NCI-H345 (cell line): ENCODE measurements around the gene ENPP5.
"Not testable (repeated sequence)": the region's sequence is repeated elsewhere in the genome, so short reads cannot be mapped to it uniquely, and the experiment has no call there.

Experiments
- DNase-seq: peaks from one replicate; lab custom pipeline; 2025; lab: John Stamatoyannopoulos, UW

ENPP5 gene

DNA sequence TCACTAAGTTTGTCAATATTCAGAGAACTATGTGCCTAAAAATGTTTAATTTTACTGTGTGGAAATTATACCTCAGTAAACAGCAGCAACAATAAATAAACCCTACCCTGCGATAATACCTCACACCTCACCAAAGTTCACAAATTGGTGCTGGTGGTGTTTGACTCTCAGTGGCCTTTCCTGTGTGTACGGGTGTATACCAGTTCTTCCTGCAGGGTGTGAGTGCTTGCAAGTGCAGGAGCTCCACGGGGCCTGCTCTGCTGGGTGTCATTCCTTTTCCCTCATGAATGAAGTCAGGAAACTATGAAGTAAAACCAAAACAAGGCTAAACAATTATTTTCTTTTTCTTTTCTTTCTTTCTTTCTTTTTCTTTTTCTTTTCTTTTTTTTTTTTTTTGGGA is 4.1 kb upstream of the ENPP5 start:
- no peak for DNase-seq

DNA sequence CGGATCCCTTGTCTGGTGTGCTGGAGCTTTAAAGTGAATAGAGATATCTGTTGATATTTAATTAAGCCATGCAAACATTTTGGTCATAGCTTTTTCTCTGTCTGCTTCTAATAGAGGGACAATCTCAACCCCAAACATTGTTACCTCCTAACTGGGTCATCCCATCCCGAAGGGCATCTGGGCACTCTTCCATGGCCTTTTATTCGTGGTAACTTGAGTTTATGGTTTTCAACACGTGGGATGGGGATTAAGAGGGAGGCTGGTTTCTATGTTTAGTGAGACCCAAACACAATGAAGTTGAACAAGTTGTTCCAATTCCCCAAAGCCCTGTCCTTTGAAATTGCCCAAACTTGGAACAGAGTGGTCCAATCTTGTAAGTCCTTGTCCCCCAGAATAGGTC is 1.4 kb upstream of the ENPP5 start:
- DNase-seq: no peak

DNA sequence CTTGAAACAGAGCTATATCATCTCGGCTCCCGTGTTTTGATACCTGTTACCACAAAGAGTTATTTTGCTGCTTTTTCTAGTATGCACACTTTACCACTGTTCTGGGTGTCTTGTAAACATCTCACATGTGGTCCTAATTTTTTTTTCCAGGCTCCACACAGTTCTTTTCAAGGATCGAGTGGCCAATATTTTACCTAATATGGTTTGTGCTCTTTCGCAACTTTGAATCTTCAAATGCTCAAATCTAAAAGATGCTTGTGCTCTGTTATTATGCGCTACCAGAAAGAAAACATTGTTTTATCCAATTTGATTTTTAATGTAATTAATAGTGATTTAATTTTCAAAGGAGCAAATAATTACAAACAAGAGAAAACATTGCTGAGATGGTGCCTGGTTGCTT is 10.7 kb downstream of the ENPP5 start:
- DNase-seq: no peak

DNA sequence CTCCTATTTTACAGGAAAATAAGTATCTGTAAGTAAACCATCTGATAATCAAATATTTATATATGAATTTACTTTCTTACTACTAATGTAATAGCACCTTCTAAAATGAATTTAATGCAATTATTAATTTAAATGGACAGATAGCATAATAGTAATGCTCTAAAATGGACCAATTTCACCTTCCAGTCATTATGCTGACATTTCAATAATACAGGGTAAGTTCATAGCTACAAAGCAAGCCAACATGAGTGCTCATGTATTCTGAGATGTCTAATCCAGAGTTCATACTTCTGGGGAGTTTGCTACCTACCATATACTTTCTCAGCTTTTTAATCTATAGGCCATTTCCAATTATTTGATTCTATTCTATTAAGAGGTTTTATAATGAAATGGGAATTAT is 11.6 kb downstream of the ENPP5 start:
- DNase-seq: no peak

DNA sequence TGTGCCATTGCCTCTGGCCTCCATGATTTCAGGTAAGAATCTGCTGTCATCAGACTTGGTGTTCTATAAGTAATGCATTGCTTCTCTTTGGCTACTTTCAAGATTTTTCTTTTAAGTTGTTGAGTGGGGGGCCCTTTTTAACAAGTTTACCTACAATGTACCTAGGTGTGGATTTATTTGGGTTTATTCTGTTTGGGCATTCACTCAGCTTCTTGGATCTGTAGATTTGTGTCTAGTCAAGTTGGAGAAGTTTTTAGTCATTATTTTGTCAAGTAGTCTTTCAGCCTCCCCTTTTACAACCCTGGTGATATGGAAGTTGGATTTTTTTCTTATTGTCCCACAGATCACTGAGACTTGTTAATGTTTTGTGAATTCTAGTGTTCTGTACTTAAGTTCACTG is 14.1 kb downstream of the ENPP5 start:
- no peak for DNase-seq

DNA sequence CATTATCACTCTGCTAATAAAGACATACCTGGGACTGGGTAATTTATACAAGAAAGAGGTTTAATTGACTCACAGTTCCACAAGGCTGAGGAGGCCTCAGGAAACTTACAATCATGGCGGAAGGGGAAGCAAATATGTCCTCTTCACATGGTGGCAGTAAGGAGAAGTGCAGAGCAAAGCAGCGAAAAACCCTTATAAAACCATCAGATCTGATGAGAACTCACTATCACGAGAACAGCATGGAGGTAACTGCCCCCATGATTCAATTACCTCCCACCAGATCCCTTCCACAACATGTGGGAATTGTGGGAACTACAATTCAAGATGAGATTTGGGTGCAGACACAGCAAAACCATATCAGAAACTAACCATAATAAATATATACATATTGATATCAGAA is 21.7 kb downstream of the ENPP5 start:
- DNase-seq: not testable (repeated sequence)

DNA sequence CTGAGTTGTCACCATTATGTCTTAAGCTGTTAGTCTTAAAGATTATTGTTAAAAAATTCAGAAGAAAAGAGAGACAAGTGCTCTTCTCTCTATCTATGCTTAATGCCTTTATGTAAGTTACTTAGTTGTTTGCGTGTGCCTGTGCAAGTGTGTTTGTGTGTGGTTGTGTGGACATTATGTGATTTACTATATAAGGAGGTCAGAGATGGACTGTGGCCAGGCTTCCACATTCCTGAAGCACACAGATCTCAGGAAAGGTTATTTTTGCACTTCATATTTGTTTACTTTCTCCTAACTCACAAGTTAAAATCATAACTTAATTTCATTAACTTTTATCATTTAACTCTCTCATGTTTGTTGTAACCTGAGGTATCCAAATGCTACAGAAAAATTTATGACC is 26.5 kb downstream of the ENPP5 start:
- DNase-seq: no peak

DNA sequence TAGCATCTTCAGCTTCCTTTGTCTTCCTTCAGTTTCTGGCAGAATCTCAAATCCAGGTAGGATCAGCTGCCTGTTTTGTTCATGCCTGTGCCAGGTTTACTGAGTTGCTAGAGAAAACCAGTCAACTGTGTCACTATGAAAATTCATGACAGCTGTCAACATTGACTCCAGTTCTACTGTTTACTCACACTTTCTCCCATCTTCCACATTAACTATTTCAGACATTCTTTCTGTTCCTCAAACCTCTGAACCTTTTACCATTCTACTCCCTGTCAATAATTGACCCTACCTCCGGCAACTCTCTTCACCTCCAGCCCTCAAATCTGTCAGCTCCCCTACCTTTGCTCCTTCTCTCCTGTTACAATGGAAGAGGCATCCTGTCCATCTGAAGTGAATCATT is 32.5 kb downstream of the ENPP5 start:
- peak; percentile 62 for DNase-seq

DNA sequence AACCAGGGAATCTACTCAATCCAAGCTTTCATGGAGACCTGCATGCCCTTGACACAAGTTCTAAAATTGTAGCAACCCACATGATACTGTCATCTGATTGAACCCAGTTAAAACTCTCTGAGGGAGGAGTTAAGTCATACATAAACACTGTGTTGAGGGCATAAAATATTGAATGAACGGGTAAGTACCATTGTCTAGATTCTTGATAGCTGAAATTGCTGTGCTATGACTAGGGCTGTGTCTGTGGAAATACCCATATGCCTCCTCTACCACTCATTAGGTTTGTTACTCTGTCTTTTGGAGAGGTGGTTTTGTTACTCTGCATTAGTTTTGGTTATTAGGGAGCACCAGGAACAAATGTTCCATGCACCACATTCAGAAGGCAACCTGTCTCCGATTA is 33.4 kb downstream of the ENPP5 start:
- DNase-seq: no peak

DNA sequence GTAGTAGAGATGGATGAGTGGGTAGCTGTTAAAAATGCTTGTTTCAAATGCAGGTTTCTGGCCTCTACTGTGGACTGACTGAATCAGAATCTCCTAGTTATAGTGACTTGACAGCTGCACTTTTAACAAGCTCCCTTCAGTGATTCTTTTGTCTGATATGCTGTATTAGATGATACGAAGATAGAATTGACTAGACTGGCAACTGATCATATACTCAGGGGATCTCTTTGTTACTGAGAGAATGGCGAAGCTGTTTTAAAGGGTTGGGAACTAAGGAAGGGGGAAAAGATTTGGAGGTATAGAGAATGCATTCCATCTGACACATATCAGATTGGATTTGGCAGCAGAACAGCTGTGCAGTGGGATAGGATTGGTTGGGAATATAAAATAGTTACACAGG is 33.9 kb downstream of the ENPP5 start:
- DNase-seq: no peak

DNA sequence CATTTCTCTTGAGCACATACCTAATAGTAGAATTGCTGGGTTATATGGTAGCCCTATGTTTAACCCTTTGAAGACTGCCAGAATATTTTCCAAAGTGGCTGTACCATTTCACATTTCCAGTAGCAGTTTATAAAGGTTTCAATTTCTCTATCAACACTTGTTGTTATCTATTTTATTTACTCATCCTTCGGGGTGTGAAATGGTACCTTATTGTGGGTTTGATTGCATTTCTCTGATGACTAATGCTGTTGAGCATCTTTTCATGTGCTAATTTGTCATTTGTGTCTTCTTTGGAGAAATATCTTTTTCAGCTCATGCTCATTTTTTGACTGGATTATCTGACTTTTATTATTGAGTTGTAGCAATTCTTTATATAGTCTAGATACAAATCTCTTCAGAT is 35.6 kb downstream of the ENPP5 start:
- peak; percentile 7 for DNase-seq

DNA sequence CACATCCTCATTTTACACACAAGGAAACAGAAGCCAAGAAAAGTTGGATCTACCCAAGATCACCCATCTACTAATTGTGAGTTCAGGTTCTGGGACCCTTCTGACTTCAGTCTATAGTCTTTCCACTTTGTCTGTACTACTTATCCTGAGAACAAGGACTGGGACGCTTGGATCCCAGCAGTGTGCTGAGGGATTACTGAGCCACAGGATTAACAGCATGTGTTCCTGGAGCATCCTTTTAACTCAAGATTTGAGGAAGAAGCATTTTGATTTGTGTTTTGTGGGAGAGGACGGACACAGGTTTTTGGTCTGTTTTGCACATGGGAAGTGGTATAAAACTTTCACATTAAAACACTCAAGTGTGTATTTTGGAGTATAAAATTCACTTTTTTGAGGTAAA is 36.6 kb downstream of the ENPP5 start:
- DNase-seq: no peak

DNA sequence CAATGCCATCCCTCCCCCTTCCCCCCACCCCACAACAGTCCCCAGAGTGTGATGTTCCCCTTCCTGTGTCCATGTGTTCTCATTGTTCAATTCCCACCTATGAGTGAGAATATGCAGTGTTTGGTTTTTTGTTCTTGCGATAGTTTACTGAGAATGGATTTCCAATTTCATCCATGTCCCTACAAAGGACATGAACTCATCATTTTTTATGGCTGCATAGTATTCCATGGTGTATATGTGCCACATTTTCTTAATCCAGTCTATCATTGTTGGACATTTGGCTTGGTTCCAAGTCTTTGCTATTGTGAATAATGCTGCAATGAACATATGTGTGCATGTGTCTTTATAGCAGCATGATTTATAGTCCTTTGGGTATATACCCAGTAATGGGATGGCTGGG is 39.5 kb downstream of the ENPP5 start:
- not testable (repeated sequence) for DNase-seq

DNA sequence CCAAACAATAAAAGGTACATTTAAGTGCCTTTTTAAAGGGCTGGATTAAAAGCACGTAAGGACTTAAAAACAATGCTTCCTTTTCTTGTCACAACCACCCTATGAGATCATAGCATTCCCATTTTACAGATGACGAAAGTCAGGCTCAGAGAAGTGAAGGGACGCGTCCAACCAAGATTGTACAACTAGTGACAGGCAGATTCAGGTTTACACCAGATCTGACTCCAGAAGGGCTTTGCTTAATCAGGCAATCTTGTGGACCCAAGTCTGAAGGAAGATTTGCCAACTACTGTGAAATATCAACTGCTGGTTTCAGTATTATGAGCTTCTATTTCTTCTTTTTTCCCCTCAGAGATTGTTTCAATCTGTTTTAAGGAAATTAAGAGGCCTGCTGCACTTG is 40.1 kb downstream of the ENPP5 start:
- no peak for DNase-seq

DNA sequence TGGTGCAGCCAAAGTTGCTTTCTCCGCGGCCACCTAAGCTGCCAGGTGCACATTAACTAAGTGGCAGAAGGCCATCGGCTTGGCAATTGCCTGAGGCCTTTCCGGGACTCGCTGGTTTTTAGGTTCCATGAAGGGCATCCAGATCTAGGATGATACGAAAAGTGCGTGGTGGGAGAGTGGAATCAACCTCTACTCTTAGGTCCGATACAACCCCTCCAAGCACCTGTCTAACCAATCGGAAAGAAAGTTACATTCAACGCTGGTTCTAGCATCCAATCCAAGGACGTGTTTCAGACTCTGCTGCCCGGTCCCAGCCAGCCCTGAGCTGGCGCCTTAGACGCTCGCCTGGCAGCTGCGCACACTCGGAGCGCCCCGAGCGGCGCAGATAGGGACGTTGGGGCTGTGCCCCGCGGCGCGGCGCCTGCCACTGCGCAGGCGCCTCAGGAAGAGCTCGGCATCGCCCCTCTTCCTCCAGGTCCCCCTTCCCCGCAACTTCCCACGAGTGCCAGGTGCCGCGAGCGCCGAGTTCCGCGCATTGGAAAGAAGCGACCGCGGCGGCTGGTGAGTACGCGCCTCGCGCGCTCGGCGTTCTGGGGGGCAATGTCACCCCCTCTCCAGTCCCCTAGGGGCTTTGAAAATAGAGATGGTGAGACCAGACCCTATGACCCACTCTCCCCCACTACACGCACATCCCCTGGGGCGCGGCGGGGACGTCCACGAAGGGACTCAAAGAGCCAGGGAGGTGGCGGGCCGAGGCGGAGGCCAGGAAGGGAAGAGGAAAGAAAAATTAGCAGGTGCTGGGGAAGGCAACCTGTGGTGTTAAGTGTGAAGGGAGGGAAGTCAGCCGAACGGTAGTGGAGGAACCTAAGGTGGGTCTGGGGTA is 40.9 kb downstream of the ENPP5 start, which contains the start of gene ENPP4:
Gene ENPP4, plus strand, starts transcription at position 361 of the 883 bp plus-strand sequence. CDS start 9,595 bp downstream, outside the sequence.
- DNase-seq: peak; percentile 96

DNA sequence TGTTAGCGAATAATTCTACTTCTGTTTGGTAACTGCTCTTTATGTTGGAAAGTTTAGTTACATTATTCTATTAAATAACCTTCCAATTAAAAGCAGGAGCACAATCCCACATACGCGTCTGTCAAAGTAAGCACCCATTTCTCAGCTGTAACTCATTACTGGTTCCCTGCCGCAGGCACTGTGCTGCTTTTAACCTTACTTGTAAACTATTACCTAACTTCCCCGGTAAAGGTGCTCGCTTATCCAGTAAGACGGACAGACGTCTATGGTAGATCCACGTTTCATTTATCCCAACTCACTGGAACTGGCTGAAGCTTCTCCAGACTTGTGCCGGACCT is 41.5 kb downstream of the ENPP5 start:
- no peak for DNase-seq

DNA sequence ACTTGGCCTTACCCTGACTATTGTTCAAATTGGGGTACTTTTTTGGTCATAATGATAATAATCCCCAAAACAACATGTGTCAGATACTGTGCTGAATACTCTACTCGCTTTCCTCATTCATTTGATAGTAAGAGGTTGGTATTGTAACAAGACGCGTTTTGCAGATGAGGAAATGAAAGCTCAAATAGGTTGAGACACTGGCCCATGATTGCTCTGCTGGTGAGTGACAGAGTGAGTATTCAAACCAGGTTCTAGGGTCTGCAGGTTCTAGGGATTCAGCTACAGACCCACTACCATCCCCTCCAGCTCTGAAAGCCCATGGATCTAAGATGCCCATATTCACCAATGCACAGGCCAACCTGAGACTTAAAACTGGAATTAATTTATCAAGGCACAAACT is 42.3 kb downstream of the ENPP5 start:
- DNase-seq: no peak

DNA sequence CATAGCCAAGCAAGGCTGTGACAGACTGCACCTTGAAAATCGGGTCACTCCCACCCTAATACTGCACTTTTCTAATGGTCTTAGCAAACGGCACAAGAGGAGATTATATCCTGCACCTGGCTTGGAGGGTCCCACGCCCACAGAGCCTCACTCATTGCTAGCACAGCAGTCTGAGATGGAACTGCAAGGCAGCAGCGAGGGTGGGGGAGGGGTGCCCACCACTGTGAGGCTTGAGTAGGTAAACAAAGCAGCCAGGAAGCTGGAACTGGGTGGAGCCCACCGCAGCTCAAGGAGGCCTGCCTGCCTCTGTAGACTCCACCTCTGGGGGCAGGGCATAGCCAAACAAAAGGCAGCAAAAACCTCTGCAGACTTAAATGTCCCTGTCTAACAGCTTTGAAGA is 51.1 kb downstream of the ENPP5 start:
- not testable (repeated sequence) for DNase-seq

DNA sequence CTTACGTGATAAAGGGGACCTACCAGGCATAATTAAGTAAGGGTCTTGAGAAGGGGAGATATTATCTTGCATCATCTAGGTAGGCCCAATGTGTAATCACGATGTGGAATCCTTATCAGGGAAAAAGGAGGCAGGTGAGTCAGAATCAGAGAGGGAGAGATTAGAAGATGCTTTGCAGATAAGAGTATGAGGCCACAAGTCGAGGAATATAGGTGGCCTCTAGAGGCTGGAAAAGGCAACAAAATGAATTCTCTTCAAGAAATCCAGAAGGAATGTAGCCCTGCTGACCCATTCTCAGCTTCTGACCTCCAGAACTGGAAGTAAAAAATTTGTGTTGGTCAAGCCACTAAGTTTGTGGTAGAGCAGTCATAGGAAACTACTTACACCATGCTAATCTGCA is 51.9 kb downstream of the ENPP5 start:
- no peak for DNase-seq

DNA sequence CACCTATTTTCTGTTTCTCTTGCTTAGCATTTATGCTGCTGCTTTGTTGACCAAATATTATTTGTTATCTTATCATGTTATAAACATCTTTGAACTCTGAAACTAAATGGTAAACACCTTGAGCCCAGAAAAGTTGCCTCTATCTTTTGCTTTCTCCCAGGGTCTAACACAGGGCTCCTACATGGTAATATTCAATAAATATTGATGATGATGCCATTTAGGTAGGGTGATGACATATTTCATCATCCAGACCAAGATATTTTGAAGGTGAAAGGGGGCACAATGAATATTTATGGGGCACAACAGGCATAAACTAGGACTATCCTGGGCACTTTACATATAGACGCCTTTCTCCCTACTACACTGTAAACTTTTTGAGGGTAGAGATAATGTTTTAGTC is 52.6 kb downstream of the ENPP5 start:
- DNase-seq: no peak

DNA sequence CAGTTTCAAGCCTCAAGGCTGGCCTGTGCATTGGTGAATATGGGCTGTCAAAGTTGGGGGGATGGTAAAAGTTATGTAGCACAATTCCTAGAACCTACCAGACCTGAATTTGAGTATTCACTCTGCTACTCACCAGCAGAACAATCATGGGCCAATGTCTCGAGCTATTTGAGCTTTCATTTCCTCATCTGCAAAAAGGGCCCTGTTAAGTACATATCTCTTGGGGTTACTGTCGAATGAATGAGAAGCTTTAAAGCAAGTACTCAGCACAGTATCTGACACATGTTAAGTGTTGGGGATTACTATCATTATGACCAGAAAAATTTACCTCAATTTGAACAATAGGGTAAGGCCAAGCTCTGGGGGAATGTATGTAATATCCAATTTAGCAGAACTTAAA is 54.5 kb downstream of the ENPP5 start:
- no peak for DNase-seq

DNA sequence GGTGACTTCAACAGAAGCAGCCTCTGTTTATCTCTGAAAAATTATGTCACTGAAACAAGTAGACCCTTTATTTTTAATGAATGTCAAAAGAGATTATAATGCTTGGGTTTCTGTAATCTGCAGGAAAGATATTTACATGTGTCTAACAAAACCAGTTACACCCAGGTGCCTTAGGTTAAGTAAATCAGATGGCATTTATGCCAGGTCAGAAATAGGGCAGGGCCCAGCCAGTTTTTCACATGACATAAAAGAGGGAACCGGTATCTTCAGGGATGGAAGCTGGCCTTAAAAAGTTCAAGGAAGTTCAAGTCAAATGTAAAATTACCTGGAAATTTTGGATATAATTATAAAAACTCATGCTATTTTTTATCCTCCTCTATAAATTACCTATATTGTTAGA is 55.1 kb downstream of the ENPP5 start:
- DNase-seq: no peak

DNA sequence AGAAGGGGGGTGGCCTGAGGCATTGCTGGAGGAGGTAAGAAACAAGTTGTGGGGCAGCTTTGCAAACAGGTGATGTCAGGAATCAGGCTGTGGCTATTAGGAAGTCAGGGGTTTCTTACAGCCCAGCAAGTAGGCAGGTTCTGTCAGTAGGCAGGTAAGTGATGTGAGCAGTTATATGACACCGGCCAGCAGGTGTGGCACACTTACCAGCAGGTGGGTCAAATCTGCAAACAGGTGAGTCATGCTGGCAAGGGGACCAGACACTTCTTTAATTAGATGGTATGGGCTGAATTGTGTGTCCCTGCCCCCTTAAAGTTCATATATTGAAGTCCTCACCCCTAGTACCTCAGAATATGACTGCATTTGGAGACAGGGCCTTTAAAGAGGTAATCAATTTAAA is 57.4 kb downstream of the ENPP5 start:
- peak; percentile 84 for DNase-seq
